Stimulated activated naive CD8-positive, alpha-beta T cell treated with anti-CD3 and anti-CD28 coated beads, Interleukin-15, Interleukin-2, amounts not matched to agents 100 ng/mL and 50 ng/mL, for 24 hours (primary cell): ENCODE measurements around the gene WNT4.

Experiments
- H3K27ac Mint-ChIP-seq: one replicate; pipeline ENCODE4 v1.8.0; 2021; ENCODE audit warnings: mild to moderate bottlenecking, mixed read lengths
- H3K27me3 Mint-ChIP-seq: one replicate; pipeline ENCODE4 v1.8.0; 2021; ENCODE audit warnings: mixed read lengths
- H3K36me3 Mint-ChIP-seq: one replicate; pipeline ENCODE4 v1.8.0; 2021; ENCODE audit warnings: low read depth, mixed read lengths
- H3K4me1 Mint-ChIP-seq: one replicate; pipeline ENCODE4 v1.8.0; 2021; ENCODE audit warnings: low read depth, mixed read lengths
- H3K4me3 Mint-ChIP-seq: one replicate; pipeline ENCODE4 v1.8.0; 2021; ENCODE audit warnings: mild to moderate bottlenecking, mixed read lengths
- H3K9me3 Mint-ChIP-seq: one replicate; pipeline ENCODE4 v1.8.0; 2021; ENCODE audit warnings: mixed read lengths

Gene WNT4

DNA sequence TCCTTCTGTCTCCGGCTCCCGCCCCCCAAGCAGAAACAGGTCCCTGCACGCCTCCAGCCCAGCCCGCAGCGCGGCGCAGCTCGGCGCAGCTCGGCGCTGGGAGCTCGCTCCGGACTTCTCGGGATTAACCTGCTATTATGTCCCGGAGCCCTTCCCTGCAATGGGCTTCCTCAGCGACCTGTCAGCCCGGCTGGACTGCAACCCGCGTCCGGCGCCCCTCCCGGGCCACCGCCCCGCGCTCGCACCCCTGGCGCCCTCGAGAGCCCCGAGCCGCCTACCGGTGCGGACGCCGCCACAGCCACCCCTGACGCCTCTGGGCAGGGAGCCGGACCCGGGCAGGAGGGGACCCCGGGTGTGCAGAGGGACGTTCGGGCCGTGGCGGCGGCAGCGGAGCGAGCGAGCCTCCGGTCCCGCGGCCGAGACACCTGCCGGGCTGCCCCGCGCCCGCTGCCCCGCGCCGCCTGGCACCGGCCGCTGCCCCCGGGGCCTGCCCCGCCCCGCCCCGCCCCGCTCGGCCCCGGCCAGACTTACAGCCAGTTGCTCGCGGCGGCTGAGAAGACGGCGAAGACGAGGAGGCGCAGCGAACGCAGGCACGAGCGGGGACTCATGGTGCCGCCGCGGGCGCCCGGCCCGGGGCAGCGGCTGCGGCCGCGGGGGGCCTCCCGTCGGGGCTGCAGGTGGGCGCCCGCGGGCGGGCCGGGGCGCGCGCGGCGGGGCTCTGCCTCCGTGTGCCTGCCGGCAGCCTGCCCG, 407 bp downstream of the WNT4 start:
- no peak overlapping the region for H3K27ac Mint-ChIP-seq
- no peak overlapping the region for H3K4me3 Mint-ChIP-seq
- peaks cover 4% of the 10 kb centered on the region for H3K4me1 Mint-ChIP-seq
- H3K9me3 Mint-ChIP-seq, result no peaks in the 10 kb centered on the region
- H3K36me3 Mint-ChIP-seq, result no peaks in the 10 kb centered on the region
- H3K27me3 Mint-ChIP-seq, result peaks cover 52% of the 10 kb centered on the region

DNA sequence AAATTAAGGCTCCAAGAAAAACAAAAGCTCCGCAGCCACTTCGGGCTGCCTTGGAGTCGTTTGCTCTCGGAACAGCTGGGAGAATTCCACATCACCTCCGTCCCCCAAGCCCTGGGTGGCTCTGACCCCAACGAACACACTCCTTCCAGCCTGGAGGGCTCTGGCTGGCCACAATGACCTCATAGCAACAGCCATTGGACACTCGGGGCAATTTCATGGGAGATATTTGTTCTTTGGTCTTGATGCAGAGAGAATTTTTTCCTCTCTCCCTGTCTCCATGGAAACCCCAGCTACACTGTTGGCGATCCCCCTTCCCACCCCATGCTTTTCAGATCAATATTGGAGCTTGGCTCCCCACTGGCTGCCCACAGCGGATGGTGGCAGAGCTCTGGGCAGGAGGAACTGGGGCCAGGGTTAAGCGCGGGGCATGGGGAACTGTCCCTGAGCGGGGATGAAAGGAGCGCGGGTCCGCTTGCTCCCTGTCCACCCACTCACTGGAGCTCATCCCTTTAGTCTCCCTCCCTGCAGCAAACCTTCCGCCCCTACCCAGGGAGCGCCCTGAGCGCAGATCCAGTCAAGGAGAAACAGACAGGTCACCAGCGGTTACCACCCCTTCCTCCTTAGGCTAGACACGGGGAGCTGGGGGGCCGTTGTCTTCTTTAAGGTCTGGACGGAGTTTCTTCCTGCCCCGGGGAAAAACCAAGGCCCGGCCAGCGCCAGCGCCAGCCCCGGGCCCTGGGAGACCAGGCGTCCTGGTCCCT, 1.2 kb downstream of the WNT4 start:
- no peaks in the 10 kb centered on the region for H3K36me3 Mint-ChIP-seq
- H3K4me3 Mint-ChIP-seq, result no peak overlapping the region
- H3K27me3 Mint-ChIP-seq, result peaks cover 48% of the 10 kb centered on the region
- no peaks in the 10 kb centered on the region for H3K9me3 Mint-ChIP-seq
- H3K4me1 Mint-ChIP-seq, result peaks cover 4% of the 10 kb centered on the region
- no peak overlapping the region for H3K27ac Mint-ChIP-seq

DNA sequence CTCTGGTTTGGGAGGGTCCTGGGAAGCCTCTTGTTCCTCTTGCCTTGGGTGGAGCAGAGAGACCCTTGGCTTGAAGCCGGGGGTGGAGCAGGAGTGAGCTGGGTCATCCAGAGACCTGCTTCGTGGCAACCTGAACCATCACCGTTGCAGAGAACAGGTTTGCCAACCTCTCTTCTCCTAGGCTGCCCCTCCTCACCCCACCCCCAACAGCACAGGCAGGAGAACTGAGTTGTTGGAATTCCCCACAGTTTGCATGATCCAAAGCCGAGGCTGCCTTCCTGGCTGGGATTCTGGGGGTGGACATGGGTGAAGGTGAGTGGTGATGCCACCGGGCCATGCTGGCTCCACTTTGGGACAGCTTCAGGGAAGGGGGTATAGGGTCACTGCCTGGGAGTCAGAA, 2.2 kb downstream of the WNT4 start:
- Mint-ChIP-seq H3K27ac (no peak overlapping the region), H3K4me1 (peaks cover 4% of the 10 kb centered on the region), H3K9me3 (no peaks in the 10 kb centered on the region), H3K4me3 (no peak overlapping the region), H3K27me3 (peaks cover 39% of the 10 kb centered on the region), H3K36me3 (no peaks in the 10 kb centered on the region)

DNA sequence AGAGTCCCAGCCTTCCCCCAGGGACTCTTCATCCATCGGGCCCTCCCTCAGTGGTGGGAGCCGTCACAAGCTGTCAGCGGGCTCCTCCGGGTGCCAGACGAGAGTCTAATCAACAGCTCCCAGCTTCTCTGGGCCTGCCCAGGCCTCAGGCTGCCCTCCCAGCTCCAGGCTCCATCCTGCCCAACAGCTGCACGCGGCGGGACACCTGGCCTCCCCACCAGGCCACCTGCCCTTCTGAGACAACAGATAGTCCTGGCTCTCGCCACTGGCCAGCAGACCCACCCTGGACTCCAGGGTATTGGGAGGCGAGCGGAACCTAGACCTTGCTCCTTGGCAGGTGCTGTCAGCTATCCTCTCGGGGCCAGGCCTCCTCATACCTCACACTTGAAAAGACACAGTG, 3.1 kb downstream of the WNT4 start:
- no peak overlapping the region for H3K27ac Mint-ChIP-seq
- H3K9me3 Mint-ChIP-seq, result no peaks in the 10 kb centered on the region
- peaks cover 31% of the 10 kb centered on the region for H3K27me3 Mint-ChIP-seq
- H3K36me3 Mint-ChIP-seq, result no peaks in the 10 kb centered on the region
- peaks cover 4% of the 10 kb centered on the region for H3K4me1 Mint-ChIP-seq
- H3K4me3 Mint-ChIP-seq, result no peak overlapping the region

DNA sequence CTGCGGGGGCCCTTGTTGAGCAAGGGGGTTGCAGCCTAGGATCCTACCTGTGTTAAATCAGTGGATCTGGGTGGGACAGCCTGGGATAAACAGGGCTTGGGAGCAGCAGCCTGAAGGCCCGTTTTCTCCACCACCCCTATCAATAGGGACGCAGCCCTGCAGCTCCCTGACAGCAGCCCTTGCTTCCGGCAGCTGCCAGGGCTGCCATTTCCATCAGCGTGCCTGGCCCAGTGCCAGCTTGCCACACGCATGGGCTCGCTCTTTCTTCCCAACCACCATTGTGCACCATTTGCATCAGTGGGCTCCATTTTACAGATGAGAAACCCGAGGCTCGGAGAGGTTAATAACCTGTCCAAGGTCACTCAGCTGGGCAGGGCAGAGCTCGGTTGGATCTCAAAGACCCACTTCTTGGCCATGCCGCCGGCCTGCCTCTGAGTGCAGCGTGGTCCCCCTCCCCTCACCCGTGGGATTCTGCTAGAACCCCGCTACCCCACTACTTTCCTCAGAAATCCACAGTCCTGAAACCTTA, 3.8 kb downstream of the WNT4 start:
- H3K9me3 Mint-ChIP-seq, result no peaks in the 10 kb centered on the region
- no peak overlapping the region for H3K4me3 Mint-ChIP-seq
- H3K27me3 Mint-ChIP-seq, result peaks cover 24% of the 10 kb centered on the region
- peaks cover 4% of the 10 kb centered on the region for H3K4me1 Mint-ChIP-seq
- H3K36me3 Mint-ChIP-seq, result no peaks in the 10 kb centered on the region
- H3K27ac Mint-ChIP-seq, result no peak overlapping the region

DNA sequence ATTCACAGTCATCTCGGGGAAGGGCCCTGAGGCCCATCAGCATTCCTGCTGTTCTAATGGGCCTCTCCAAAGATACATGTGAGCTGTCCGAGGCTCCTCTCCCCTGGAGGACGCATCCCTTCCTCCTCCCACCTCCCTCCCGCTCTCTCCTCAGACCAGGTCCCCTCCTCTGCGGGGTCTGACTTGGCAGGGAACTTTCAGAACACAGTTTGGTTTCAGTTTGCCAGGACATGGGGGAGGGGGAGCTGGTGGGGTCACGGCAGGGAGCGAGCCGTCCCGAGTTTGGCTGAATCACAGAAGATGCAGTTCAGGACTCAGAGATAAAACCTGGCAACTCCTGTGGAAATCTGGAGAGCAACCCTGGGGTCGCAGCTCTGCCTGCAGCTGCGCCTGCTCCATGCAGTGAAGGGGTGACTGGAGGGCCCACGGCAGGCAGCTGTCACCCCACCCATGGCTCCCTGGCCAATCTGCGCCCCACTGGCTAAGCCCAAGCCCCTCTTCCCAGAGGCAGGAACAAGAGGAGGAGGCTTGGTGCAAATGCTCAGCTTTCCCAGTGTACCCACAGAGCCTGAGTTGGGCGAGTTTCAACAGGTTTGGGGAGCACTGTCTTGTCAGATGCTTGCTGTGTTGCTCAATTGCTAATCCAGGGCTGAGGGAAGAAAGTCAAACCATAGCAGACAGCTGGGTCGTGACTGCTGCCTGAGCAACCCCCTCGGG, 5.7 kb downstream of the WNT4 start:
- no peaks in the 10 kb centered on the region for H3K9me3 Mint-ChIP-seq
- peaks cover 18% of the 10 kb centered on the region for H3K27me3 Mint-ChIP-seq
- H3K27ac Mint-ChIP-seq, result no peak overlapping the region
- no peaks in the 10 kb centered on the region for H3K36me3 Mint-ChIP-seq
- H3K4me1 Mint-ChIP-seq, result no peaks in the 10 kb centered on the region
- H3K4me3 Mint-ChIP-seq, result no peak overlapping the region

DNA sequence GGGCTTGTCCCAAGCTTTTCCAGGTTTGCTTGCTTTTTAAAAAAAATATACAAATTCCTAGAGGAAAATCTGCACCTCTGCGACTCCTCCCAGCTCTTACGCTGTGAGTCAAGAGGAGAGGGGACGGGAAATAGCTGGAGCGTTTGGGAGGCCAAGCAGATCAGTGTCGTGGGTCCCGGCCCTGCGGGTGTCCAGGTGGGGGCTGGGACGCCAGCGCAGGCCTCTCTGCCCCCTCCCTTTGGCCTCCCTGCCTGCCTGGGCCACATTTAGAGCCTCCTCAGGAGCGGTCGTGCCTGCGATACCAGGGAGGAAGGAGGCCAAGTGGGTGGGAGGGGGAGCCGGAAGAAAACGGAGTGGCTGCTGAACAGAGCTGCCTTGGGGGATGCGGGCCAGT, 9.0 kb downstream of the WNT4 start:
- H3K9me3 Mint-ChIP-seq, result no peaks in the 10 kb centered on the region
- H3K27ac Mint-ChIP-seq, result no peak overlapping the region
- H3K36me3 Mint-ChIP-seq, result no peaks in the 10 kb centered on the region
- no peaks in the 10 kb centered on the region for H3K4me1 Mint-ChIP-seq
- H3K4me3 Mint-ChIP-seq, result no peak overlapping the region
- H3K27me3 Mint-ChIP-seq, result no peaks in the 10 kb centered on the region

DNA sequence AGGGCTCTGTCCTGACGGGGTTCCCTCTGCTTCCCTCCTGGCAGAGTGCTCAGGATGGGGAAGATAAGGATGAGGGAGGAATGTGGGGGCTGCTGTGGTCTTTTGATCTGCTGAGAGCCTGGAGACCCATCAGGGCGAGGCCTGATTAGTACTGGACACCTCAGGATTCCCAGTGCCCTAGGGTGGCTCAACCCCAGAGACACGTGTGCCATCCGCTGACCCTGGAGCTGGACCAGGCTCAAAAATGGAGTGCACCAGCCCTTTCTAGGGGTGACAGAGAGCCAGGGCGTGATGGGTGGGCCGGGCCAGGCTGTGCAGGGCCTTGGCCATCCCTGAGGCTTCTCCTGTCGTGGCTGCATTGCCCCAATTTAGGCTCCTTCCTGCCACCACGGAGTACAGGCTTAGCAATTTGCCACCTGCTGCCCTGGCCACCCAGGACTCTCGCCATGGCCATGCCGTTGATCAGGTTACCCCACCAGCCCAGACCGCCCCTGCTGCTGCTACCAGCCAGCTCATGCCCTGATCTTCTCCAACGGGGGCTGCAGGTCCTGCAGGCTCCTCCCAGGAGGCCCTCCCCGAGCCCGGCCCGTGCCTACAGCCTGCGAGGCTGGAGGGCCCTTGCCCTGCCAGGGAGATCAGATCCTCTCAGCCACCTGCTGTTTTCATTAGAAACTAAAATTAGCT, 9.5 kb downstream of the WNT4 start:
- Mint-ChIP-seq H3K4me3 (no peak overlapping the region), H3K36me3 (no peaks in the 10 kb centered on the region), H3K4me1 (no peaks in the 10 kb centered on the region), H3K9me3 (no peaks in the 10 kb centered on the region), H3K27me3 (no peaks in the 10 kb centered on the region), H3K27ac (no peak overlapping the region)

DNA sequence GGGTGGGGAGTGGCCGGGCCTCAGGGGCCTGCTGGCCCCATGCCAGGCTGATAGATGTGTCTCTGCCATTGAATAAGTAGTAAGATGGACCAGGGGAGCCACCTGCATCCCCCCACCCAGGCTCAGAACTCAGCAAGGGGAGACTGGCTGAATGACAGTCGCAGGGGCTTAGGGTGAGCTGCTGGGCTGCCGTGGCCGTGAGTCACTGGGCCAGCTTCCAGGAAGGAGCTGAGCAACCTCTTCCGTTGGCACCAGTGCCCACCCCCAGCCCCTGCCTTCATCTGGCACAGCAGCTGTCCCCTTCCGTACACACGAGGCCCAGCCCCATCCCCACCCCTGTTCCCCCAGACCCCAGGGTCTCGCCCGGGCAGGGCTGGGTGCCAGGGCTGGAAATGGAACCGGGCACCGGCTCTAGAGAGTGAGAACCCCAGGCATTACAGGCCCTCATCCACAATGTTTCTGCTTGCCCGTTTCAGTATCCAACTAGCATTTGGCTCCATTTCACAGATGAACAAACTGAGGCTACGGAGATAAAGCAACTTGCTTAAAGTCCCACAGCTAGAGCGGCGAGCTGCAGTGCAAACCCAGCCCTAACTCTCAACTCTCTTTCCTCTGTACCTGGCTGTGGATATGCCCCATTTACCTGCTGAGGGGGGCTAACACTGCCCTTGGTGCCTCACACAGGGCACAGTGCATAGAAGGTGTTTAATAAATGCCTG, 10.2 kb downstream of the WNT4 start:
- no peak overlapping the region for H3K4me3 Mint-ChIP-seq

DNA sequence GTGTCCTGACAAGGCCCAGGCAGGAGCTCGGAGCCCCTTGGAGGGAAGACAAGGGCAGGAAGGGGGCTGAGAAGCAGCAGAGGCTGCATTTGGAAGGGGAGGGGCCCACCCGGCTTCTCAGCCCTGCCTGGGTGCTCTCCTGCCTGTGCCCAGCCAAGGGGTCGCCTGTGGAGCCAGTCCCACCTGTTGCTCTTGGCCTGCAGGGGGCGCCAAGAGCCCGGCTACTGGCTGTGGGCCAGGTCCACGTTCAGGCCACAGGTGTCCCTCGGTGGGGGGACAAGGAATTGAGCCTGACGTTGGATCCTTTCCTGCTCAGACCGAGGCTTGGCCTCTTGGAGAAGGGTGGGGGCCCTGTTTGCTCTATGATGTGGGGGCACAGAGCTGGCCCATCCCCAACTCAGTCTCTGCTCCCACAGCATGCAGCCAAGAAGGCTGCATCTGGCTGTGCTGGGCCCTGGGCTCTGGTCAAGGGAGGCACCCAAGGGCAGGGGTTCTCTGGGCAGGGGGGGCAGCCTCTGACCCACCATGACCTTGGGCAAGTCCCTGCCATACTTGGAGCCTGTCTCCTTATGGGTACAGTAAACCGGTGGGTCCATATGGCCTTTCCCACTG, 10.9 kb downstream of the WNT4 start:
- Mint-ChIP-seq H3K9me3 (no peaks in the 10 kb centered on the region), H3K4me1 (no peaks in the 10 kb centered on the region), H3K36me3 (no peaks in the 10 kb centered on the region), H3K4me3 (no peak overlapping the region), H3K27ac (no peak overlapping the region), H3K27me3 (no peaks in the 10 kb centered on the region)

More for the DNA sequence above, 10.2 kb downstream of the WNT4 start:
- H3K27ac Mint-ChIP-seq, result no peak overlapping the region
- H3K27me3 Mint-ChIP-seq, result no peaks in the 10 kb centered on the region
- no peaks in the 10 kb centered on the region for H3K36me3 Mint-ChIP-seq
- H3K4me1 Mint-ChIP-seq, result no peaks in the 10 kb centered on the region
- H3K9me3 Mint-ChIP-seq, result no peaks in the 10 kb centered on the region

DNA sequence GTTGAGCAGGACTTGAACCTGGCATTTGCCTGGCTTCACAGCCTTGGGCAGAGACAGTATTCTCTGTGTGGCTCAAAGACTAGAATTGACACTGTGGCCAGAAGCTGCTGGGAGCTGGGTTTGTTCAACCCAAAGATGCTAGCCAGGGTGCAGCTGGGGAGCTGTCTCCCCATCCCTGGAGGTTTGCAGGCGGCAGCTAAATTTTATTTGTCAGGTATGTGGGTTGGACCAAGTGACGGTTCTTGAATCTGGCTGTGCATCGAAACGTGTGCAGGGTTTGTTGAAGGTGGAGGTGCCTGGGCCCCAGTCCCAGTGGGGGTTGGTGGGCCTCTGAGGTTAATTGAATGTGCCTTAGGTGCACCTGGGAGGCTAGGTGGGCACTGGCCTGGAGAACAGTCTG, 11.8 kb downstream of the WNT4 start:
- H3K27me3 Mint-ChIP-seq, result no peaks in the 10 kb centered on the region
- no peaks in the 10 kb centered on the region for H3K4me1 Mint-ChIP-seq

DNA sequence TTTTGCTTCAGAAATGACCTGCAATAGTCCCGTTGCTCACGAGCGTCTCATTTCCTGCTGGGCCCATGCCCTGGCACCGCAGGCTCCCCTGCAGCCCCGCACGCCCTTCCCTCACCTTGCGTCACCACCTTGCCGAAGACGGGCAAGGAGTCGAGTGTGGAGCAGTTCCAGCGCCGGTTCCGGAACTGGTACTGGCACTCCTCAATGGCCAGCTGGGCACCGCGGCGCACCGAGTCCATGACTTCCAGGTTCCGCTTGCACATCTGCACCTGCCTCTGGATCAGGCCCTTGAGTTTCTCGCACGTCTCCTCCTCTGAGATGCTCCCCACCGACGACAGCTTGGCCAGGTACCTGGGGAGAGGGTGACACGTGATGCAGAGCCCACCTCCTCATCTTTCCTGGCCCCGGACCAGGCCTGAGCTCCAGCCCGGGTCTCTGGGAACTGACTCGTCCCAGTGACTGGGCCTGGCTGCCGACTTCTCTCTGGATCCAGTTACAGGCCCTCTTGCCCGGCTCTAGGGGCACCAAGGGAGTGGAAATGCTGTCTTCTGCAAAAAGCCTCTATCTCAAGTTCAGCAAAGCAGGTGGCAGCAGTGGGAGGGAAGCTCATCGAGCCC, 13.3 kb downstream of the WNT4 start:
- Mint-ChIP-seq H3K4me3 (no peak overlapping the region), H3K27me3 (no peaks in the 10 kb centered on the region), H3K36me3 (no peaks in the 10 kb centered on the region), H3K27ac (no peak overlapping the region), H3K9me3 (no peaks in the 10 kb centered on the region), H3K4me1 (no peaks in the 10 kb centered on the region)

More for the DNA sequence above, 11.8 kb downstream of the WNT4 start:
- H3K9me3 Mint-ChIP-seq, result no peaks in the 10 kb centered on the region
- H3K4me3 Mint-ChIP-seq, result no peak overlapping the region
- no peaks in the 10 kb centered on the region for H3K36me3 Mint-ChIP-seq
- no peak overlapping the region for H3K27ac Mint-ChIP-seq

DNA sequence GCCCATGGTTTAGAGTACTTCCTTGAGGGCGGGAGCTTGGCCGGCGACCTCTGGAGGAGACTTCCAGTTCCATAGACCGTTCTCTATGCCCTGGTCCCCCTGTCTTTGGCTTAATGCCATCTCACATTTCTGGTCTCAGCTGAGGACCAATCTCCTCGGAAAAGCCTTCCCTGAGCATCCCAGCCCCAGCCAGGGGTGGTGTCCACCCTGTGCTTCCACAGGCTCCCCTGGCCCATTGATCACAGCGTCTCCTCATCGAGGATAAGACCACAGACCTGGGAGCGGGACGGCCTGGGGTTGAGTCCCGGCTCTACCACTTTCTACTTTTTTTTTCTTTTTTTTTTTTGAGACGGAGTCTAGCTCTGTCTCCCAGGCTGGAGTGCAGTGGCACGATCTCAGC, 14.5 kb downstream of the WNT4 start:
- no peaks in the 10 kb centered on the region for H3K27me3 Mint-ChIP-seq
- no peaks in the 10 kb centered on the region for H3K36me3 Mint-ChIP-seq
- H3K4me1 Mint-ChIP-seq, result no peaks in the 10 kb centered on the region
- H3K27ac Mint-ChIP-seq, result no peak overlapping the region
- H3K4me3 Mint-ChIP-seq, result no peak overlapping the region
- no peaks in the 10 kb centered on the region for H3K9me3 Mint-ChIP-seq
